GM19238 (cell line): ENCODE data around the gene KLHL30.
"Not testable (repeated sequence)": the region's sequence is repeated elsewhere in the genome, so short reads cannot be mapped to it uniquely, and the experiment has no call there.

Source experiments
- DNase-seq: peaks from one replicate; pipeline ENCODE4 v3.0.0; 2011; ENCODE audit warnings: low spot score; ENCODE audit not compliant: insufficient read length

The KLHL30 gene

DNA sequence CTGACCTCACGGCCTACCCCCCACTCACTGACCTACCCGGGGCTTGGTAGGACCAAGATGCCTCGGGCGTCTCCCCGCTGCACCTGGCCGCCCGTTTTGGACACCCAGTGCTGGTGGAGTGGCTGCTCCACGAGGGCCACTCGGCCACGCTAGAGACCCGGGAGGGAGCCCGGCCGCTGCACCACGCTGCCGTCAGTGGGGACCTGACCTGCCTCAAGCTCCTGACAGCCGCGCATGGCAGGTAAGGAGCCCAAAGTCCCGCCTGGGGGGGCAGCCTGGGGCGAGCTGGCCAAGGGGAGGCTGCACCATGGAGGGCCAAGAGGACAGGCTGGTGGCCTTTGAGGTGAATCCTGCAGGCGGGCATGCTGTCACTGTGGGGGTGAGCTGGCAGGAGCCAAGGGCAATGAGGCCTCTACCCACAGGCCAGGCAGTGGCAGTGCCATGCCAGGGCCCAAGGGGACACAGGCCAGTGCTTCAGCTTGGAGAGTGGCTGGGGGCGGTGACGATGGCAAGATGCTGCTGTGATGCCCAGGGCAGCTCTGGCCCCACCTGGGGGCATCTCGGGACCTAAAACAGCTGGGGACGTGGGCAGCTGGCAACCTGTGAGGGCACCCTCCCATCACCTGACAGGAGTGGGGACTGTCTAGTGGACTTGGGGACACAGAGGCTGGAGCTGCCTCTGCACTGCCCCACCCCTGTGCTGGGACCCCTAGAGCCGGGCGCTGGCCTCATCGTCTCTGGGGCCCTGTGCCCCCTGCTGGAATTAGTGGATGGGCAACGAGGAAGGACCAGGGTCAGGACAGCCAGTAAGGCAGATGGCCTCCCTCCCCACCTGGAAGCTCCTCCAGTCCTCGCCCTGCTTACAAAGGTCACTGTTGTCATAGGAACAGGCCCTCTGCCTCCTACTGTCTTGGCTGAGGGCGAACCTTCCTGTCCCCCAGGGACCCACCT is 36.3 kb upstream of the KLHL30 start:
- no peak for DNase-seq

DNA sequence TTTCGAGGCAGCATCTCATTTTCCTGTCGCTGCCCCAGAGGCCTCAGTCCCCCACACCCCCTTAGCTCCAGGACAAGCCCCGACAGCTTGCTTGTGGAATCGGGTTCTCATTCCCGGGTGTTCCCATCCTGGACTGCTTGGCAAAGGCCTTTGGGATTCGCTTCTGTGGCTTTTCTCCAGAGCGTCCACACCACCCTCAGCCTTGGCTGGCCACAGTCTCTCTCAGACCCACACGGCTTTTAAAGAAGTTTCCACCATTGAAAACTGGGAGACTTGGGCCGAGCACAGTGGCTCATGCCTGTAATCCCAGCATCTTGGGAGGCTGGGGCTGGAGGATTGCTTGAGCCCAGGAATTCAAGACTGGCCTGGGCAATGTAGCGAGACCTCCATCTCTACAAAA is 35.6 kb upstream of the KLHL30 start:
- no peak for DNase-seq

DNA sequence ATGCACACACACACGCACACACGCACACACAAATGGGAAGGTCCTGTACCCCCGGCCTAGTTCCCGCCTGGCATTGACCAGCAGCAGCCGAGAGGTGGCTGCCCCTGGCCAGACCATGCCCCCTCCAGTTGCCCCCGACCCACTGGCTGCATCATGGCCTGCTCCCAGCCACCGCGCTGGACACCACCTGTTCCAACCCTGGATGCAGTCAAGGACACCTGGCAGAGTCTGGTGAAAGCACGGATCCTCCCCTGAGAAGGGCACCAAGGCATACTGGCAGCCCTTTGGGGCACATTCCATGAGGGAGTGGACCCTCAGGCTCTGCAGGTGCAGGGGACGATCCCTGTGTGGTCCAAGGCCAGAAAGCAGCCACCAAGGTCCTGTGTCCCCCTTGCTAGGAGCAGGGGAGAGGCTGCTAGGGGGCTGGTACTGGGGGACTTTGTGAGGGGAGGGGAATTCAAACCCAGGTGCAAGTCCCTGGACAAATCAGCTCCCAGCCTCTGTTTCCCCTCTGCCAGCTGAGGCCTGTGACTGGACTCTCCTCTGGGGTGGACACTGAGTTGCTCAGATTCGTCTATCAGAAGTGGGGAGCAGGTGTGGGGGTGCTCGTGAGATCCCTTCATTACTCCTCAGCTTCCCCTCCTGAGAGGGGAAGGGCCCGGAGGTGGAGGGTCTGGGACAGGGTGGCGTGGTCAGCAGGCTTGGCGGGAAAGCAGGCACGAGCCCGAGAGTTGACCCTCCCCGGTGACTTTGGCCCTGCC is 34.8 kb upstream of the KLHL30 start:
- no peak for DNase-seq

DNA sequence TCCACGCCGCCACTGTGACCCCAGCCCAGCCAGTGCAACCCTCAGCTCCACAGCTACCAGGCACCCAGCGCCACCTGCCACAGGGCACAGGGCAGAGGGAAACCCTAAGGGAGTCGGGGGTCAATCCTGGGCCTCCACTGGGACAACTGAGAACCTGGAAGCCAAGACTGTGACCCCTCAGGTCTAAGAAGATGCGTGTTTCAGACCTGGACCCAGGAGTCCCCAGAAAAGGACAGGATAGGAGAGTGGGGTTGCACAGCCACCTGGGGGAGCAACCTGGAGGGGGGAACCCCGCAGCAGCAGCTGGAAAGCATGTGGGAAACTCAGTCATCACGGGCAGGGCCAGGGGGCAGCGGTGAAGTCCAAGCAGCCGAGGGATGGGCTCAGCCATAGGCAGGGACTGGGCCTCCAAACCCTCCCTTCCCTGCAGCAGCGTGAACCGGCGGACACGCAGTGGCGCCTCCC is 34.2 kb upstream of the KLHL30 start:
- DNase-seq, result no peak

DNA sequence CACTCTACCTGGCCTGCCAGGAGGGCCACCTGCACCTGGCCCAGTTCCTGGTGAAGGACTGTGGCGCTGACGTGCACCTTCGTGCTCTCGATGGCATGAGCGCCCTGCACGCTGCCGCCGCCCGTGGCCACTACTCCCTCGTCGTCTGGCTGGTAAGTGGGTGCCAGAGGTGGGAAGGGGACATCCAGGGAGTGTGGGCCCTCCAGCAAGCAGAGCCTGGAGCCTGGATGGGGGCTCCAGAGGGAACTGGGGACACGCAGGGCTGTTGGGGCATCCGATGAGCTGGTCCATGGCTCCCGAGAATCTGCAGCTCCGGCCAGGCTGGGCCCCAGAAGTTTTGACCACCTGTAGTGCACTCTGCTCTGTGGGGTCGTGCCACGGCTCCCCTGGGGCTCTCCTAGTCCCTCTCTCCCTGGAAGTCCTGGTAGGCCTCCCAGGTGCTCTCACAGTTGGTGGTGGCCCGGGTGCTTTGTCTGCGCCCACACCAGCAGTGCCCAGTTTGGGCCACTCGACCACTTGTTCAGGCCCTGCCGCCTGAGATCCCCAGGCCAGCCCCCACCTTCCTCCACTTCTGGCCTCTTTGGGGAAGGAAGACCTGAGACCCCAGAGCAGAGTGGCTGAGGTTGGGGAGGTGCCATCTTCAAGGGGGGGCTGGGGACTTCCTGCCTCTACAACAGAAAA is 33.6 kb upstream of the KLHL30 start:
- no peak for DNase-seq

DNA sequence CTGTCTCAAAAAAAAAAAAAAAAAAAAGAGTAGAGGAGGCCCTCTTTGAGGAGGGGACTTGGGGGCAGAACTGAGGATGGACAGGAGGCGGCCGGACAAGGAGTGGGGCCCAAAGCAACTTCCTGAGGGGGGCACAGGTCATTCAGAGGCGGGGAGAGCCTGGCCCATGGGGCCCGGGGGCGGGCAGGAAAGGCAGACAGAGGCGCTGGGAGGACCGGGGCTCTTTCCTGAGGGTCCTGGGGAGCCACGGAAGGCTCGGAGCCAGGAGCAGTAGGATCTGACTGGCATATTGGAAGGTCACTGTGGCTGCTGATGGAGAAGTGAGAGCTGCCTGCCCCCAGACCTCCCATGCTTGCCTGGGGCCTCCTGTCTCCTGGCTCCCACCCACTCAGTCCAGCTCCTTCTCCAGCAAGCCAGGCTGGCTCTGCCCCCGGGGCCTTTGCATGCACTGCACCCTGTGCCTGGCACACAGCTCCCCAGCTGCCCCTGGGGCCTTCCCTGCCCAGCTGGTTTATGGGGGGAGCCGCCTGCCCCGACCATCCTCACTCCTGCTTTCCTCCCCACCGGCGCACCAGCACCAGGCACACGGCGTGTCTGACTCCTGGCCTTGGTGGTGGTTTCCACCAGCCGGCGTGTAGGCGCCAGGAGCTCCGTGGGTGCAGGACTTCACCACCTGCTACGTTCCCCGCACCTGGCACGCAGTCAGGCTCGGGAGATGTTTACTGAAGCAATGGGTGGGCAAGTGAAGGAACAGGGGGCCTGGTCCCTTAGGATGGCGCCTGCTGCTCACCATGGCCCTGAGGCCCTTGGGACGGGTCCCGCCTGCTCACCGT is 32.7 kb upstream of the KLHL30 start:
- no peak for DNase-seq

DNA sequence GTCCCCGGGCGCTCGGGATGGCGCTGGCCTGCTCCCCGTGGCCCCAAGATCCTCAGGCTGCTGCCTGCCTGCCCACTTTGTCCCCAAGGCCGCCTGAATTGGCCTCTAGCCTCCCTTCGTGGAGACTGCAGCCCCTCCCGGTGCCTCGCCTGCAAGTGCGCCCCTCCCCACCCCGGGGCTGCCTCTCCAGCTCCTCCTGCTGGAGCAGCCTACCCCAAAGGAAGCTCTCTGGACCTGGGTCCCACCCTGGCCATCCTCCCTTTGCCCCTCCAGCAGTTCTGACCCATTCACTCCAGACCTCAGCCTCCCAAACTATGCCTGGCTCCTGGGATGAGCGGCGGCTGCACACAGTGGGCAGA is 32.1 kb upstream of the KLHL30 start:
- no peak for DNase-seq

DNA sequence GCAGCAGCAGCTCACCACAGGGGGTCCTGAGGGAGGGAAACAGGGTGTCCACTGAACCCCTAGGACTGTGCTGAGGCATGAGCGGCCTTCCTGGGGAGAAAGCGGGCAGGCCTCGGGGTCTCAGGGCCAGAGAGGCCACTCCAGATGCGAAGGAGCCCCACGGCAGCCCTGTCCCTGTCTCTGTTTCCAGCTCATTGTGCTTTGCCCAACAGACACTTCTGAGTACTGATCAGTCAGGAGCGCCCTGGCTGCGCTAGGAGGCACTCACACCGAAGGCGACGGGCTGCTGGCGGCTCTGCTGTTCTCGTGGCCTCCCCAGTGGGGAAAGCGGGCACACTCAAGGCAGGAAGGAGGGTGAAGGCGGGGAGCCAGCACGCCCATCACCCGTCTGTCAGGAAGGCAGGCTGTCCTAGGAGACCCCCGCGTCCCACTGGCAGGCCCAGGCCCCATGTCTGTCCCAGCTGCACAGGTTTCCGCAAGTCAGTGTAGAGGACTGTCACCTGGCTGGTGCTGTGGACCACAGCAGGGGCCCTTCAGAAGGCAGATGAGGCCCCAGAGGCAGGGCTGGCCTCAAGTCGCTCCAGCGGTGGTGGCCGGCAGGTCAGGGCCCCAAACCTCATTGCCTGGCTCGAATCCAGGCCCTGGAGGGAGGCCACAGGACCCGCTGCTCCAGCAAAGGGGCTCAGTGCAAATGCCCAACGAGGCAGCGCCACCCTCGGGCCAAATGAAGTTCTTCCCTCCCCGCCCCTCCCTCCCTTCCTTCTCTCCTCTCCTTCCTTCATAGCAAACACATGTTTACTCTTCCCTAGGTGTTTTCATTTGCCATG is 31.6 kb upstream of the KLHL30 start:
- no peak for DNase-seq

DNA sequence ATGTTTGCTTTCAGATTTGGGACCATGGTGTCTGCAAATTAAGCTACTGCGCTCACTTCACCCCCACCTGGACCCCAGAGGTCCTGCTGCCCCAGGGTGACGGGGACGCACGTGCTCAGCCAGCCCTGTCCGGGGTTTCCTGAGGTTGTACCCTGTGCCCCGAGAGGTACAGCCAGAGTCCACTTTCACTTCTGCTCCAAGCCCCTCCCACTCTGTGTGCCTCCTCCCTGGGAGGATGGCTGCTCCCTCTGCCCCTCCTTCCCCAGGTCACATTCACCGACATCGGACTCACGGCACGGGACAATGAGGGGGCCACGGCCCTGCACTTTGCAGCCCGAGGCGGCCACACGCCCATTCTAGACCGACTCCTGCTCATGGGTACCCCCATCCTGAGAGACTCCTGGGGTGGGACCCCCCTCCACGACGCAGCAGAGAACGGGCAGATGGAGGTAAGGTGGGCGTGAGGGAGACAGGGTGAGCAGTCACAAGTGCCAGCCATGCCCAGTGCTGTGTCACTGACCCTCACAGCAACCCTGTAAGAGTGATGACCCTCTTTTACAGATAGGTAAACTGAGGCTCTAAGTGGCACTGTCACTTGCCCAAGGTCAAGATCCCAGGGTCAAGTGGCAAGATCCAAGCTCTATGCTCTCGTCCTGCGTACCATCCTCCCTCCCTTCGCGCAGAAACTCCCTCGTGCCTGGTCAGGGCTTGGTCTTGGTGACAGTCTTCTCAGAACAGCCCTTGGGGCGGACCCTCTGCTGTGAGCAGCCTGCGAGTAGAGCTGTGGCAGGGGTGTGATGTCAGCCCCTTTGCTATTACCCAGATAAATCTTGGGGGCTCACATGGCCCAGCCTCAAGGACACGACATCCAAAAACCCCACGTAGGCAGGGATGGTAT is 30.7 kb upstream of the KLHL30 start:
- DNase-seq, result peak; percentile 73

DNA sequence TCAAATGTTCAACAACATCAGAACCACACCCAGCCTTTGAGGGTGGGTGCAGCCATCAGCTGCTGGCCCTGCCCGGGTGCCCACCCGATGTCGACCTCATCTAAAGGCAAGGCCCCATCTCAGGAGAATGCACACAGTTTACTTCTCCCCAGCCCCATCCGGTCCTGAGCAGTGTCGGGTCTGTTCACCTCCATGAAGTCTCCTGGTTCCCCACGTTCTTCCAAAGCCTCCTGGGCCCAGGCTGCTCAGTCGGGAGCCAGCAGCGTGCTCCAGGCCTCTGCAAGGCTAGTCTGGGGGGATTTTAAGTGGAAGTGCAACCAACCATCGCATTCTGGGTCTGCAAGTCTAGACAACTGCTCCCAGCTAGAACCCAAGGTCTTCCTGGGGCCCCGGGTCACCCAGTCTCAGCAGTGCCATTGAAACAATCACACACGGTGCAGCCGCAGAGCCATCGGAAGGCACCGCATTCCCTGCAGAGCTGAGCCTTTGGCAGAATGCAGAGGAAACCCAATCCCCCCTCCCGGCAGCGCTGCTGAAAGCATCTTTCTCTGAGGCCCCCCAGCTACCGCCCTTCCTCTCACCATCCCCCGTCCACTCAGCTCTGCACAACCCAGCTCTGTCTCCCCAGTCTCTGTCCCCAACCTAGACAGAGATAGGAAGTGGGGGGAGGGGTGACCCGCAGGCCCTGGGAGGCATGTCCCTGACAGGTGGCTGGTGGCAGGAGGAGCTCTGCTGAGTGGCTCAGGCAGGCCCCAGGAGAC is 29.9 kb upstream of the KLHL30 start:
- peak; percentile 76 for DNase-seq

DNA sequence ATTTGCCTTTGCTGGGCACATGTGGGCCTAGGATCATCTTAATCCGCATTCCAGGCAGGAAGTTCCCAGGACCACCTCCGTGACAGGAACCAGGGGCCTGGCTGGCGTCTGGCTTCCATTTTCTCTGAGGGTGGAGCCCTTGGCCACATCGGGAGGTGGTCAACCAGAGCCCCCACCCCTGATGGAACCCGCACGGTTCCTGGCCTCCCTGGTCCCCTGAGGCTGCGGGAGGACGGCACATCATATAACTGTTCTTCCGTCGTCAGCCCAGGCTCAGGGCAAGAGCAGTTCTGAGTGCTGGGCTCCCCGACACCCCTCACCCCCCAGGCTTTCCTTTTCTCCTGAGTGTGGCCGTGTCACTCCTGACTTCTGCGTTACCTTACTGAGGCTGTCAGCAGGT is 24.9 kb upstream of the KLHL30 start:
- DNase-seq, result no peak

DNA sequence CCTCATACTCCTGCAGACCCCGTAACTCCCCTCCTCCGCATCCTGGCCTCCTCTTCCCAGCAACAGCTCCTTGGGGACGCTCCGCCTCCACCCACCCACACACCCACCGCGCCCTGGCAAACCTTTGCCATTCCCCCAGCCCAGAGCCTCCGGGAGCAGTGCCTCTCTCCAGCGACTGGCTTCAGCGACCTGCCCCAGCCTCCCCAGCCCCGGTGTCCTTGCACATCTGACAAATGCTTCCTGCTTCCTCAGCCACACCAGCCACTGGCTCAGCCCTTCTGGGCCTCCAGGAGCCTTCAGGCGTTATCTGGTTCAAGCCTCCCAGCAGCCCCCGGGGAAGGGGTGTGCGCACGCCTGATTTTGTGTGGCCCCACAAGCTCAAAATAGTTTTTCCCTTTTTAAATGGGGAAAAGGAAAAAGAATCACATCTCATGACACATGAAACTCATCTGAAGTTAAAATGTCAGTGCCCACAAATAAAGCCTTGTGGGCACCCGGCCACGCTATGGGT is 24.1 kb upstream of the KLHL30 start:
- no peak for DNase-seq

DNA sequence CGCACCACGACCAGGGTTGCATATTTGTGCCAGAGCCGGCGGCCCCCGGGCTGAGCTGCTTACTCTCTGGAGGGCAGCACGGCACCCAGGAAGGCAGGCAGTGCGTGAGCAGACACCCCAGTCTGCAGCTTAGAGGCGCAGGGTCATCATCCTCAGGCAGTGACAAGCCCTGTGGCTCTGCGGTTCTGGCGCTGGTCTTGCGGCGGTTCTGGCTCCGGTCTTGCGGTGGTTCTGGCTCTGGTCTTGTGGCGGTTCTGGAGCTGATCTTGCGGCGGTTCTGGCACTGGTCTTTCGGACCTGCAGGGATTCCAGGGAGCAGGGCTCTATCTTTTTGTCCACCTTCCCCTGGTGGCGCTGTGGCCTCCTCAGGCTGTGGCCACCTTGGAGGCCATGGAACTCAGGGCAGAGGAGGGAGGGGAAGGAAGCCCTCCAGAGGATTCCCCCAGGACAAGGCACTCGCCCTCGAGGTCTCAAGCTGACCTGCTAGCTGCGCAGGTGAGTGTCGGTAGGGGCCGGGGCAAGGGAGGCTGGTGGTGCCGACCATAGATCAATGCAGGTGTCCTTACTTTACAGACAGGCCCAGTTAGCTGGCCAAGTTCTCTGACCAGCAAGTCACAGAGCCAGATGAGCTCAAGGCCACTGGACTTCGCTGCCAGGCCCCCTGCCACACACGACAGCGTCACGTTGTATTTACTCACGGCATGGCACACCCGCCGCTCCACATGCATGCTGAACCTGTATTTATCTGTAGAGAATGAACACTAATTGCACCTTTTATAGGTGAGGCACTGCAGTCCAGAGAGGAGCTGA is 23.4 kb upstream of the KLHL30 start:
- no peak for DNase-seq

DNA sequence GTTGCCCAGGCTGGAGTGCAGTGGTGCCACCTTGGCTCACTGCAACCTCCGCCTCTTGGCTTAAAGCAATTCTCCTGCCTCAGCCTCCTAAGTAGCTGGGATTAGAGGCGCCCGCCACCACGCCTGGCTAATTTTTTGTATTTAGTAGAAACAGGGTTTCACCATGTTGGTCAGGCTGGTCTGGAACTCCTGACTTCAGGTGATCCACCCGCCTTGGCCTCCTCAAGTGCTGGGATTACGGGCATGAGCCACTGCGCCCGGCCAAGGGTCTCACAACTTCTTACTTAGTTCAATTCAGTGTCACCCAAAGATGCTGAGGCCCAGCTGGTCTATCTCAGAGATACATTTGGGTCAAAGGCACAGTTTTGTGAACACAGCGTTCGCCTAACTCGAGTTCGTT is 22.8 kb upstream of the KLHL30 start:
- not testable (repeated sequence) for DNase-seq

DNA sequence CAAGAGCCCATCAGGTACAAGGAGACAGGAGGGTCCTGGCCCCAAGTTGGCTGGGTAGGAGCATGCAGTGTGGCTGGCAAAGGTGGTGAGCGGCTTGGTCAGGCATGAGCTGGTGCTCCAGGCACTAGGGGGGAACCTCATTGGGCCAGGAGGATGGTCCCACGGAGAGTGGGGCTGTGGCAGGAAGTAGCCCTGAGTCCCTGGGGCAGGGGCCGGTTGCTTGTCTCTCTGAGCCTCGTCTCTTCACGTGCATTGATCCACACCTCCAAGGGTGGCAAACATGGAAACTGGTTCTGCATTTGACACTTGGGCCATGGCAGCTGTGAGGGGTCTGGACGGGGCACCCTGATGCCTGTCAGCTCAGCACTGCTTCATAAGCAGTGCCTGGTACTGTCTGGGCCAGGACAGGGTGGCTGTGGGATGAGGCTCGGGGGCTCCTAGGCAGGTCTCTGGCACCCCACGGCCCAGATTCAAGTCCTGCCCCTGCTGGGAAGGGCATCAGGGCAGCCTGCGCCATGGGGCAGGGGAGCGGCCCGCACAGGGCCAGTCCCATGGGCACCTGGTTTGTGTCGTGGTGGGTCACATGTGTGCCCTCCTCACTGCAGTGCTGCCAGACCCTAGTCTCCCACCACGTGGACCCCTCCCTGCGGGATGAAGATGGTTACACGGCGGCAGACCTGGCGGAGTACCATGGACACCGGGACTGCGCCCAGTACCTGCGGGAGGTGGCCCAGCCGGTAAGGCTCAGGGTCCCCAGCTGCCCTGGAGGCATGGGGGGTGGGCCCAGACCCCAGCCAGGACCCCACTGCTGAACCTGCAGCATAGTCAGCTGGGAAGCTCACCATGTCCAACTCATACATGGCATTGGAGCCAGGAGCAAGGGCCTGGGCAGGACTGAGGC is 21.9 kb upstream of the KLHL30 start:
- DNase-seq, result no peak
